22Rv1 (cell line): ENCODE results near the gene SMIM35.

Source experiments
- ZFX ChIP-seq: fragments of 450-650 bp; IDR thresholded peaks from 2 replicates; pipeline ENCODE4 v1.6.1; 2017; ENCODE audit warnings: antibody characterized with exemption, borderline replicate concordance
- TF ChIP-seq, protein P1 (sequence below): fragments of 450-650 bp; IDR thresholded peaks from 2 replicates; pipeline ENCODE4 v1.5.1; 2017; ENCODE audit warnings: mild to moderate bottlenecking

GRCh38 chr11:118068945-118069612 lies 17.7 kb downstream of the SMIM35 start:
- TF ChIP-seq, protein P1, sequence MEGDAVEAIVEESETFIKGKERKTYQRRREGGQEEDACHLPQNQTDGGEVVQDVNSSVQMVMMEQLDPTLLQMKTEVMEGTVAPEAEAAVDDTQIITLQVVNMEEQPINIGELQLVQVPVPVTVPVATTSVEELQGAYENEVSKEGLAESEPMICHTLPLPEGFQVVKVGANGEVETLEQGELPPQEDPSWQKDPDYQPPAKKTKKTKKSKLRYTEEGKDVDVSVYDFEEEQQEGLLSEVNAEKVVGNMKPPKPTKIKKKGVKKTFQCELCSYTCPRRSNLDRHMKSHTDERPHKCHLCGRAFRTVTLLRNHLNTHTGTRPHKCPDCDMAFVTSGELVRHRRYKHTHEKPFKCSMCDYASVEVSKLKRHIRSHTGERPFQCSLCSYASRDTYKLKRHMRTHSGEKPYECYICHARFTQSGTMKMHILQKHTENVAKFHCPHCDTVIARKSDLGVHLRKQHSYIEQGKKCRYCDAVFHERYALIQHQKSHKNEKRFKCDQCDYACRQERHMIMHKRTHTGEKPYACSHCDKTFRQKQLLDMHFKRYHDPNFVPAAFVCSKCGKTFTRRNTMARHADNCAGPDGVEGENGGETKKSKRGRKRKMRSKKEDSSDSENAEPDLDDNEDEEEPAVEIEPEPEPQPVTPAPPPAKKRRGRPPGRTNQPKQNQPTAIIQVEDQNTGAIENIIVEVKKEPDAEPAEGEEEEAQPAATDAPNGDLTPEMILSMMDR, result peak; percentile 2; the same call in 1 of the 2 replicates
- no peak for TF ChIP-seq ZFX
